IMR-90 (cell line): ENCODE results near the gene MARCHF3. TPM values are rescaled to one million over a fixed set of nuclear protein-coding genes. Genes with fewer than 3 reads are reported as not detected.

ENCODE experiments used
- ATAC-seq: fragments of 200-7000 bp; cut with Tn5 transposase; 2 replicates; pipeline ENCODE4 v1.9.1; 2020; ENCODE audit warnings: low read depth, mild to moderate bottlenecking, moderate library complexity
- BruUV-seq: library from RNA; stranded (reverse); fragments of 400-500 nt; replicated peaks from 2 replicates; lab custom pipeline; 2021; lab: Mats Ljungman, UMichigan
- CTCF ChIA-PET: fragments of 300-600 bp; formaldehyde crosslinking; extraction: SDS; loops from one replicate; lab custom pipeline; 2021; ENCODE audit warnings: antibody characterized with exemption; lab: Yijun Ruan, JAX
- POLR2A ChIA-PET: fragments of 300-600 bp; sonication (Branson Sonifier 250); formaldehyde crosslinking; loops from one replicate; lab custom pipeline; 2022; ENCODE audit warnings: antibody characterized with exemption; ENCODE audit not compliant: unreplicated experiment; lab: Charles Lee
- DNase-seq: peaks from one replicate; pipeline ENCODE4 v3.0.0; 2013
- H2AFZ ChIP-seq: replicated peaks from 2 replicates; pipeline ENCODE3; 2013; ENCODE audit warnings: low read length, mild to moderate bottlenecking; ENCODE audit not compliant: poor library complexity
- H2AK5ac ChIP-seq: 2 replicates; pipeline ENCODE4 v1.6.1; 2013; ENCODE audit warnings: low read depth, low read length, inconsistent platforms
- H2AK9ac ChIP-seq: replicated peaks from 2 replicates; pipeline ENCODE3; 2013; ENCODE audit warnings: mild to moderate bottlenecking, low read depth, low read length, moderate library complexity; ENCODE audit not compliant: poor library complexity
- H2BK120ac ChIP-seq: 2 replicates; pipeline ENCODE4 v1.6.1; 2013; ENCODE audit warnings: low read depth, low read length, inconsistent platforms
- H2BK15ac ChIP-seq: 3 replicates; pipeline ENCODE4 v1.6.1; 2013; ENCODE audit warnings: low read depth, low read length, inconsistent platforms
- H2BK20ac ChIP-seq: 2 replicates; pipeline ENCODE4 v1.6.1; 2013; ENCODE audit warnings: low read depth, mild to moderate bottlenecking, inconsistent platforms, low read length, moderate library complexity
- H2BK5ac ChIP-seq: 2 replicates; pipeline ENCODE4 v1.6.1; 2013; ENCODE audit warnings: mild to moderate bottlenecking, low read depth, low read length, inconsistent platforms; ENCODE audit not compliant: poor library complexity, severe bottlenecking
- H3K14ac ChIP-seq: replicated peaks from 2 replicates; pipeline ENCODE4 v1.6.1; 2013; ENCODE audit warnings: low read depth, low read length, inconsistent platforms
- H3K18ac ChIP-seq: 2 replicates; pipeline ENCODE4 v1.6.1; 2013; ENCODE audit warnings: low read depth, low read length, control low read depth
- H3K23ac ChIP-seq: 2 replicates; pipeline ENCODE4 v1.6.1; 2013; ENCODE audit warnings: low read depth, low read length, inconsistent platforms
- H3K27ac ChIP-seq: 2 replicates; pipeline ENCODE4 v1.5.1; 2013; ENCODE audit warnings: mild to moderate bottlenecking, control low read depth, low read length; ENCODE audit not compliant: insufficient read depth
- H3K27me3 ChIP-seq: 2 replicates; pipeline ENCODE4 v1.6.1; 2013; ENCODE audit warnings: low read length; ENCODE audit not compliant: control insufficient read depth, insufficient read depth
- H3K36me3 ChIP-seq: 2 replicates; pipeline ENCODE4 v1.6.1; 2013; ENCODE audit warnings: low read length, mixed read lengths; ENCODE audit not compliant: control insufficient read depth, insufficient read depth
- H3K4ac ChIP-seq: 2 replicates; pipeline ENCODE4 v1.6.1; 2013; ENCODE audit warnings: low read depth, low read length, inconsistent platforms
- H3K4me1 ChIP-seq: 2 replicates; pipeline ENCODE4 v1.6.1; 2013; ENCODE audit warnings: low read length, mixed read lengths; ENCODE audit not compliant: control insufficient read depth, insufficient read depth
- H3K4me2 ChIP-seq: 2 replicates; pipeline ENCODE4 v1.6.1; 2013; ENCODE audit warnings: low read depth, mild to moderate bottlenecking, control low read depth, low read length, moderate library complexity
- H3K4me3 ChIP-seq: 2 replicates; pipeline ENCODE4 v1.5.1; 2013; ENCODE audit warnings: low read depth, mild to moderate bottlenecking, control low read depth, low read length, moderate library complexity; ENCODE audit not compliant: insufficient read depth
- H3K56ac ChIP-seq: 2 replicates; pipeline ENCODE4 v1.6.1; 2013; ENCODE audit warnings: low read length, inconsistent platforms; ENCODE audit not compliant: insufficient read depth; ENCODE audit errors: extremely low read depth
- H3K79me1 ChIP-seq, 2 experiments: 2 replicates each; pipeline ENCODE4 v1.6.1; 2013; ENCODE audit warnings: low read length in 2 of 2, inconsistent platforms in 1 of 2, low read depth in 1 of 2
- H3K9ac ChIP-seq: 2 replicates; pipeline ENCODE4 v1.6.1; 2013; ENCODE audit warnings: low read depth, low read length, control low read depth
- H3K9me1 ChIP-seq: 2 replicates; pipeline ENCODE4 v1.6.1; 2013; ENCODE audit warnings: low read length, inconsistent platforms; ENCODE audit not compliant: insufficient read depth
- H3K9me3 ChIP-seq: 2 replicates; pipeline ENCODE4 v1.6.1; 2013; ENCODE audit warnings: low read length; ENCODE audit not compliant: control insufficient read depth, insufficient read depth
- H4K20me1 ChIP-seq: 2 replicates; pipeline ENCODE4 v1.6.1; 2013; ENCODE audit warnings: low read length, inconsistent platforms; ENCODE audit not compliant: insufficient read depth
- H4K5ac ChIP-seq: 2 replicates; pipeline ENCODE4 v1.6.1; 2013; ENCODE audit warnings: mild to moderate bottlenecking, low read depth, low read length, control low read depth
- H4K8ac ChIP-seq, 2 experiments: 2 replicates each; pipeline ENCODE4 v1.6.1; 2013; ENCODE audit warnings: low read depth in 2 of 2, low read length in 2 of 2, control low read depth in 1 of 2, inconsistent platforms in 1 of 2
- H4K91ac ChIP-seq: 2 replicates; pipeline ENCODE4 v1.6.1; 2013; ENCODE audit warnings: low read depth, low read length, inconsistent platforms; ENCODE audit not compliant: insufficient read depth
- BHLHE40 ChIP-seq: fragments of 150-350 bp; IDR thresholded peaks from 2 replicates; pipeline ENCODE4 v1.6.1; 2016; ENCODE audit warnings: mild to moderate bottlenecking, low read depth, low read length
- CEBPB ChIP-seq: IDR thresholded peaks from 2 replicates; pipeline ENCODE4 v1.6.1; 2012; ENCODE audit warnings: low read depth, low read length, improper control_type of control experiment
- ELK1 ChIP-seq: fragments of 150-350 bp; IDR thresholded peaks from 2 replicates; pipeline ENCODE4 v1.6.1; 2016; ENCODE audit warnings: low read depth, mild to moderate bottlenecking, low read length, moderate library complexity, borderline replicate concordance
- FOS ChIP-seq: fragments of 150-350 bp; IDR thresholded peaks from 2 replicates; pipeline ENCODE4 v1.6.1; 2016; ENCODE audit warnings: low read depth, low read length
- MAZ ChIP-seq: IDR thresholded peaks from 2 replicates; pipeline ENCODE4 v1.6.1; 2012; ENCODE audit warnings: low read depth, mild to moderate bottlenecking, low read length, improper control_type of control experiment, moderate library complexity, borderline replicate concordance
- NFE2L2 ChIP-seq: fragments of 150-350 bp; IDR thresholded peaks from 2 replicates; pipeline ENCODE4 v1.6.1; 2016; ENCODE audit warnings: low read depth, mild to moderate bottlenecking, low read length
- POLR2A ChIP-seq: IDR thresholded peaks from 2 replicates; pipeline ENCODE4 v1.6.1; 2012; ENCODE audit warnings: mild to moderate bottlenecking, low read depth, low read length
- RAD21 ChIP-seq: IDR thresholded peaks from 2 replicates; pipeline ENCODE4 v1.6.1; 2012; ENCODE audit warnings: low read length, improper control_type of control experiment
- WGBS, 2 experiments: methylation state at CpG; one replicate each; pipeline versions ENCODE4 v1.1.5 to v1.1.7; 2013; ENCODE audit warnings: missing lambda C conversion rate in 2 of 2; ENCODE audit not compliant: insufficient read length in 1 of 2; ENCODE audit errors: extremely low coverage in 2 of 2; 5-methylcytosine and 5-hydroxymethylcytosine counted together
- dilution Hi-C: fragments of 300-500 bp; cut with HindIII; formaldehyde crosslinking; loops from one replicate; pipeline ENCODE4 v1.14.3; 2018; ENCODE audit warnings: low sequenced_read_pairs; ENCODE audit not compliant: unreplicated experiment
- in situ Hi-C: fragments of 300-500 bp; cut with MboI; formaldehyde crosslinking; loops from 3 replicates; pipeline ENCODE4 v1.14.3; 2019; ENCODE audit warnings: low sequenced_read_pairs, inconsistent platforms, mixed read lengths
- intact Hi-C: fragments of 100-400 bp; cut with micrococcal nuclease; formaldehyde crosslinking; loops from 2 replicates; pipeline ENCODE4 v1.10.0; 2022
- polyA plus RNA-seq, 3 experiments: library from polyadenylated mRNA; depleted of rRNA; stranded (reverse); fragments of >200 nt; gene quantifications; 2 replicates each; pipeline ENCODE4 v1.2.3, GENCODE V29; 2012; ENCODE audit warnings: low replicate concordance in 1 of 3
- total RNA-seq: library from RNA; depleted of rRNA; stranded (reverse); fragments of >200 nt; gene quantifications from 2 replicates; pipeline ENCODE4 v1.2.3, GENCODE V29; 2012
- TF ChIP-seq, protein P1 (sequence below): conservative IDR thresholded peaks from 2 replicates; pipeline ENCODE4 v1.5.1; 2012; ENCODE audit warnings: mild to moderate bottlenecking, low read depth, low read length, improper control_type of control experiment
- TF ChIP-seq, protein P2 (sequence below): fragments of 150-350 bp; IDR thresholded peaks from 2 replicates; pipeline ENCODE4 v1.6.1; 2017; ENCODE audit warnings: mild to moderate bottlenecking, antibody characterized with exemption, low read length, low read depth

Gene MARCHF3
- total and polyA plus RNA-seq, 2 of the 4 experiments (the other 2 are of a cell fraction) = 11.2 to 18.8 TPM

DNA sequence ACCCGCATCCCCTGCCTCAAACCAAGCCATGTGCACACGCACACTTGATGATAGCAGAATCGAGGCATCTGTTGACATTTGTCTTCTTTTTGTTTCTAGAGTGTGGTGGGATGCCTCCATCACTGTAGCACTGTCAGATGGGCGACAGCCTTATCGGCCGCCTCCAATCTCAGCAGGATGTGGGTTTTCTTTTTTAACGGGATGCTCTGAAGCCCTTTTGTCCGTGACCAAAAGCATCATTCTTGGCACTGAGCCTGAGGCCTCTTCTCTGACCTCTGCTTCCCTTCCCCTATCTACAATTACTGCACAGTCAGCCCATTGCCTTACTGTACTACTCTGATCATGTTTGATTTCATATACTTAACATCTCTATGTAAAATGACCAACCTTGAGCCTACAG lies 175.1 kb downstream of the MARCHF3 start:
- Histone ChIP-seq H4K5ac (no peak overlapping the region), H2AFZ (no peak overlapping the region), H4K91ac (no peak overlapping the region), H3K9me3 (no peaks in the 10 kb centered on the region), H3K9me1 (no peaks in the 10 kb centered on the region; the same call in 1 of the 2 replicates), H3K18ac (no peak overlapping the region), H4K8ac (no peak overlapping the region), H3K9ac (no peak overlapping the region), H2BK15ac (no peak overlapping the region), H2BK20ac (no peak overlapping the region), H3K27ac (no peak overlapping the region), H2BK120ac (no peak overlapping the region), H3K36me3 (no peaks in the 10 kb centered on the region), H3K4me1 (peaks cover 2% of the 10 kb centered on the region; the same call in 1 of the 2 replicates), H3K4ac (no peak overlapping the region), H4K20me1 (no peaks in the 10 kb centered on the region), H3K23ac (no peak overlapping the region), H2AK9ac (no peak overlapping the region), H3K56ac (no peak overlapping the region), H2AK5ac (no peak overlapping the region), H3K4me3 (no peak overlapping the region), H3K79me1 (no peaks in the 10 kb centered on the region; a peak in 1 of 4 replicates), H3K14ac (no peak overlapping the region), H2BK5ac (no peak overlapping the region), H3K4me2 (no peak overlapping the region), H3K27me3 (no peaks in the 10 kb centered on the region)
- no TSS peak for BruUV-seq
- 80% methylated on average over 1 of the region's 8 CpGs; no CpG with 5 or more reads in 1 of the 2 experiments for WGBS, 2 experiments
- ATAC-seq (no peak), DNase-seq (no peak)
- dilution Hi-C loops (no loop called here), intact Hi-C loops (no loop called here), in situ Hi-C loops (loop anchor here (10.0 kb wide), 1 partner anchor 470 kb away; no protein-coding TSS in a partner anchor)
- CTCF ChIA-PET = no interaction called here
- POLR2A ChIA-PET = no interaction called here
- TF ChIP-seq MAZ (no peak), BHLHE40 (no peak), CEBPB (no peak), ELK1 (no peak), RAD21 (no peak), POLR2A (no peak), NFE2L2 (no peak), FOS (no peak)
- TF ChIP-seq, protein P1, sequence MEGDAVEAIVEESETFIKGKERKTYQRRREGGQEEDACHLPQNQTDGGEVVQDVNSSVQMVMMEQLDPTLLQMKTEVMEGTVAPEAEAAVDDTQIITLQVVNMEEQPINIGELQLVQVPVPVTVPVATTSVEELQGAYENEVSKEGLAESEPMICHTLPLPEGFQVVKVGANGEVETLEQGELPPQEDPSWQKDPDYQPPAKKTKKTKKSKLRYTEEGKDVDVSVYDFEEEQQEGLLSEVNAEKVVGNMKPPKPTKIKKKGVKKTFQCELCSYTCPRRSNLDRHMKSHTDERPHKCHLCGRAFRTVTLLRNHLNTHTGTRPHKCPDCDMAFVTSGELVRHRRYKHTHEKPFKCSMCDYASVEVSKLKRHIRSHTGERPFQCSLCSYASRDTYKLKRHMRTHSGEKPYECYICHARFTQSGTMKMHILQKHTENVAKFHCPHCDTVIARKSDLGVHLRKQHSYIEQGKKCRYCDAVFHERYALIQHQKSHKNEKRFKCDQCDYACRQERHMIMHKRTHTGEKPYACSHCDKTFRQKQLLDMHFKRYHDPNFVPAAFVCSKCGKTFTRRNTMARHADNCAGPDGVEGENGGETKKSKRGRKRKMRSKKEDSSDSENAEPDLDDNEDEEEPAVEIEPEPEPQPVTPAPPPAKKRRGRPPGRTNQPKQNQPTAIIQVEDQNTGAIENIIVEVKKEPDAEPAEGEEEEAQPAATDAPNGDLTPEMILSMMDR = no peak
- TF ChIP-seq, protein P2, sequence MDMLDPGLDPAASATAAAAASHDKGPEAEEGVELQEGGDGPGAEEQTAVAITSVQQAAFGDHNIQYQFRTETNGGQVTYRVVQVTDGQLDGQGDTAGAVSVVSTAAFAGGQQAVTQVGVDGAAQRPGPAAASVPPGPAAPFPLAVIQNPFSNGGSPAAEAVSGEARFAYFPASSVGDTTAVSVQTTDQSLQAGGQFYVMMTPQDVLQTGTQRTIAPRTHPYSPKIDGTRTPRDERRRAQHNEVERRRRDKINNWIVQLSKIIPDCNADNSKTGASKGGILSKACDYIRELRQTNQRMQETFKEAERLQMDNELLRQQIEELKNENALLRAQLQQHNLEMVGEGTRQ = no peak
